Measurements from ENCODE around the gene DHRS9.

The DHRS9 gene

DNA sequence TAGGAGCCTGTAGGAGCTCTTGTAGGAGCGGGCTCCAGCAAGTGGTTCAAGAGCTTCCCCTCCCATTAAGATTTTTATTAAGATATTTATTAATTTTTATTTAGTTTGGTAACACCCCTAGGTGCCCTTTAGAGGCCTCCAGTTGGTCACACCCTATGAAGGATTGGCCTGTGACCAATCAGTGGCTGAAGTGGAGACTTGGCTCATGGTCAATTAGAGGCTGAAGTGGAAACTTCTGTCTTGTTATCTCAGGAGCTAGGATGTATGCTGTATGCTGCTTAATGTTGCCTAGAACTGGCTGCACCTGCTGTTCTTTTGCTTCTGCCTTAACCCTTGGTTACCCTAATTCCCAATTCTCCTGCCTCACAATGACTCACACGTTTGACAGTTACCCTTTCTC lies 48.7 kb downstream of the DHRS9 start (continued):
- TF ChIP-seq, protein P1, sequence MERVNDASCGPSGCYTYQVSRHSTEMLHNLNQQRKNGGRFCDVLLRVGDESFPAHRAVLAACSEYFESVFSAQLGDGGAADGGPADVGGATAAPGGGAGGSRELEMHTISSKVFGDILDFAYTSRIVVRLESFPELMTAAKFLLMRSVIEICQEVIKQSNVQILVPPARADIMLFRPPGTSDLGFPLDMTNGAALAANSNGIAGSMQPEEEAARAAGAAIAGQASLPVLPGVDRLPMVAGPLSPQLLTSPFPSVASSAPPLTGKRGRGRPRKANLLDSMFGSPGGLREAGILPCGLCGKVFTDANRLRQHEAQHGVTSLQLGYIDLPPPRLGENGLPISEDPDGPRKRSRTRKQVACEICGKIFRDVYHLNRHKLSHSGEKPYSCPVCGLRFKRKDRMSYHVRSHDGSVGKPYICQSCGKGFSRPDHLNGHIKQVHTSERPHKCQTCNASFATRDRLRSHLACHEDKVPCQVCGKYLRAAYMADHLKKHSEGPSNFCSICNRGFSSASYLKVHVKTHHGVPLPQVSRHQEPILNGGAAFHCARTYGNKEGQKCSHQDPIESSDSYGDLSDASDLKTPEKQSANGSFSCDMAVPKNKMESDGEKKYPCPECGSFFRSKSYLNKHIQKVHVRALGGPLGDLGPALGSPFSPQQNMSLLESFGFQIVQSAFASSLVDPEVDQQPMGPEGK (CRISPR knock-in tag; IDR thresholded peaks at IDR 0.05; ENCODE audit: borderline replicate concordance) = no peak
- TF ChIP-seq ZNF8 (CRISPR knock-in tag; IDR thresholded peaks at IDR 0.05) (no peak), ZNF565 (CRISPR knock-in tag; conservative IDR thresholded peaks at IDR 0.05; ENCODE audit: low read depth) (no peak), TCF4 (CRISPR knock-in tag; IDR thresholded peaks at IDR 0.05; ENCODE audit: borderline replicate concordance) (no peak)

DNA sequence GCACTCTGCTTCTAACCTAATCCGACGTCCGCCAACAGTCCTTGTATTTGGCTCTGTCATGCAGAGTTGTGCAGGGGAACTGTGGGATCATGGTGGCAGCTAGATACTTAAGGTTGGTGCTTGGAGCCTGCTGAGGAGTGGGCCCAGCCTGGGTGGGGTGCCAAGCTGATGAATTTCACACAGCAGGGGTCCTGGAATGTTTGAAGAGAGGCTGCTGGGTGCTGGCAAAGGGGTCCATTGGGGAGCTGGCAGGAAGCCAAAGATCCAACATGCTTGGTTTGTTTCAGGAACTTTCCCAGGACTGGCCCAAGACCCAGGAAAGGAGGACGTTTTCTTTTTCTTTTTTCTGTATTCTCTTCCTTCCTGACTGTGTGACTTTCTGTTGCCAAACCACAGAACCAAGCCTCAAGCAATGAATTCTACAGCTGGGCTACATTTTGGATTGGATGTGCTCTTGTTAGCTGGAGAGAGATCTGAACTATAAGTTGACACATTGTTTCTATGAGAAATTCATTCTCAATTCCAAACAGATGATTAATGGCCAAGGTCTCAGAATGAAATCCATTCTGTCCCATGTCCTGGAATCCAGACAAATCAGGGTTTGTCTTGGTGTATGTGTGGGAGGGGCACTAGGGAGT lies 49.9 kb downstream of the DHRS9 start:
- TF ChIP-seq TOX (CRISPR knock-in tag; IDR thresholded peaks at IDR 0.05; ENCODE audit: borderline replicate concordance) (no peak), ZNF565 (CRISPR knock-in tag; conservative IDR thresholded peaks at IDR 0.05; ENCODE audit: low read depth) (no peak), ARNTL (CRISPR knock-in tag; IDR thresholded peaks at IDR 0.05; ENCODE audit: borderline replicate concordance, low read depth) (no peak)
- TF ChIP-seq, protein P1 (CRISPR knock-in tag; IDR thresholded peaks at IDR 0.05; ENCODE audit: borderline replicate concordance) = no peak
- no peak for ATAC-seq

DNA sequence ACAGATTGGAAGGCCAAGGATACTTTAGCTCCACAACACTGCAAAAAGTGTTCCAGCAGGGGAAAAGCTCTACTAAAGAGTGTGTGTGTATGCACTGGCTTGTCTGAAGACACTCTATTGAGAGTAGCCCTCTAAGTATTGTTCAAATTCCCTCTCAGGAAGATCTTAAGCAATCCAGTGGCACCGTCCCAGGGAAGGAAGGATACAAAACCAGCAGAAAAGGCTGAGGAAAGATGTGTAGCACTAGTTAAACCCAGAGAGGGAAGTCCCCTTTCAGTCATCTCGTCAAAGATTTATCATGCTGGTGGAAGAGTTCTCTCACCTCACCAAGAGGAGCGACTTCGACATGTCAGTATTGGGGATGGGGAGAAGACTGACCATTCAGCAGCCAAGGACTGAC lies 50.5 kb downstream of the DHRS9 start:
- ATAC-seq = no peak
- no peak for TF ChIP-seq ZC3H10 (CRISPR knock-in tag; IDR thresholded peaks at IDR 0.05)

DNA sequence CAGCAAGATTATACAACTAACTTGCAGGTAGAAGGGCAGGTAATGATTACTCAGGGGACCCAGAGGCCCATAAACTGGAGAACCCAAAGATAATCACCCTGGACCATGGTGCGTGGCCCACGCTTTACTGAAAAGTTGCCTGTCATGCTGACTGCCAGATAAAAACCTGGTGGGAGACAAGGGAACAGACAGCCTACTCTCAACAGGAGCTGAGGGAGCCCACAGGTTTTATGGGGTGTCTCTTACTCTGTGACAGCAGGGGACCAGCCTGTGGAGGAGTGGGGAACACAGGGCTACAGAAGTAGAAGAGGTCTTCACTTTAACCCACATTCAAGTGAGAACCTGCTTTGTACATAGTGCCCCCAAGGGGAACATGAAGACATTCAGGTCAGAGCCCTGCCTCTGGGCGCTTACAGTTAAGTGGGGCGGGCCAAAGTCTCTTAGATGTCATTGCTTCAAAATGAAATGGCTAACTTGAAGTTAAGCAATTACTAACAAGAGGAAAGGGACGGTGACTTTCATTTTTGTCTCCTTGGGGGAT lies 60.4 kb downstream of the DHRS9 start:
- TF ChIP-seq ISL1 (CRISPR knock-in tag; IDR thresholded peaks at IDR 0.05) (no peak), BACH2 (CRISPR knock-in tag; IDR thresholded peaks at IDR 0.05; ENCODE audit: borderline replicate concordance) (no peak), RARB (CRISPR knock-in tag; IDR thresholded peaks at IDR 0.05) (no peak)
- TF ChIP-seq, protein P1 (CRISPR knock-in tag; IDR thresholded peaks at IDR 0.05; ENCODE audit: borderline replicate concordance) = no peak
- TF ChIP-seq, protein P2, sequence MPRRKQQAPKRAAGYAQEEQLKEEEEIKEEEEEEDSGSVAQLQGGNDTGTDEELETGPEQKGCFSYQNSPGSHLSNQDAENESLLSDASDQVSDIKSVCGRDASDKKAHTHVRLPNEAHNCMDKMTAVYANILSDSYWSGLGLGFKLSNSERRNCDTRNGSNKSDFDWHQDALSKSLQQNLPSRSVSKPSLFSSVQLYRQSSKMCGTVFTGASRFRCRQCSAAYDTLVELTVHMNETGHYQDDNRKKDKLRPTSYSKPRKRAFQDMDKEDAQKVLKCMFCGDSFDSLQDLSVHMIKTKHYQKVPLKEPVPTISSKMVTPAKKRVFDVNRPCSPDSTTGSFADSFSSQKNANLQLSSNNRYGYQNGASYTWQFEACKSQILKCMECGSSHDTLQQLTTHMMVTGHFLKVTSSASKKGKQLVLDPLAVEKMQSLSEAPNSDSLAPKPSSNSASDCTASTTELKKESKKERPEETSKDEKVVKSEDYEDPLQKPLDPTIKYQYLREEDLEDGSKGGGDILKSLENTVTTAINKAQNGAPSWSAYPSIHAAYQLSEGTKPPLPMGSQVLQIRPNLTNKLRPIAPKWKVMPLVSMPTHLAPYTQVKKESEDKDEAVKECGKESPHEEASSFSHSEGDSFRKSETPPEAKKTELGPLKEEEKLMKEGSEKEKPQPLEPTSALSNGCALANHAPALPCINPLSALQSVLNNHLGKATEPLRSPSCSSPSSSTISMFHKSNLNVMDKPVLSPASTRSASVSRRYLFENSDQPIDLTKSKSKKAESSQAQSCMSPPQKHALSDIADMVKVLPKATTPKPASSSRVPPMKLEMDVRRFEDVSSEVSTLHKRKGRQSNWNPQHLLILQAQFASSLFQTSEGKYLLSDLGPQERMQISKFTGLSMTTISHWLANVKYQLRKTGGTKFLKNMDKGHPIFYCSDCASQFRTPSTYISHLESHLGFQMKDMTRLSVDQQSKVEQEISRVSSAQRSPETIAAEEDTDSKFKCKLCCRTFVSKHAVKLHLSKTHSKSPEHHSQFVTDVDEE (CRISPR knock-in tag; IDR thresholded peaks at IDR 0.05) = no peak

DNA sequence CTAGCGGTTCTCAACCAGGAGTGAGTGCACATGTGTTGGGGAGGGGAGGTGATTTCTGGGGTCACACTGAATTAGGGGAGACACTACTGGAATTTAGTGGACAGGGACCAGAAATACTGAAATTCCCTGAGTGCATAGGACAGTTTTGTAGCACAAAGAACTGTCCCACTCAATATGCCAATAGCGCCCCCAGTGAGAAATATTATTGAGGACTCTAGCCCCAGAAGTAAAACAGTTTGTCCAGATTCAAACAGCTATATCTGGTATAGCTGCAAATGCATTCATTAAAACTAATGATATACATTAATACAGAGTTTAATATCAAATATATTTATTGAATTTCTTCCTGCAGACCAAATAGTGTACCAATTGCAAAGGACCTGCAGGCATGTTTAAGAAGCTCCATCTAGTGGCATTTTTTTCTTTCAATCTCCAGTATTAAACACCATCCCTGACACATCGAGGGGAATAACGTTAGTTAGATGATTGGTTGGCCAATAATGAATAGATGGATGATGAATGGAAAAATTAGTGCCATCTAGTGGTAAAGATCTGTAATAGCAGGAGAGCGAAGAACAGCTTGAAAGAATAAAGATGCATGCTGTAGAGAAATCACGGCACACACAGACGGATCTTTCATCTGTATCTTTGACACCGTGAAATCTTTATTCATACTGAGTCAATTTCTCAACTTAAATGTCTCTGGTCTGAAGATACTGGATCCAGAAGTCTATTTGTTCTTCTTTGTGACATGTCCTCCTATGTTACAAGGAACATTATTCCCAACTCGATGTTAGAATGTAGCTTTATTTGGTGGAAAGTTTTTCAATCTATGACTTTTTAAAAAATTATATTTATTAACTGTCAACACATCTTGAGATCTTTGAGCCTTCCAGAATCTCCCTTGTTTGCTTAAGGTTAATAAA lies 62.5 kb downstream of the DHRS9 start:
- ATAC-seq = peak; percentile 83
- TF ChIP-seq ZFP3 (CRISPR knock-in tag; IDR thresholded peaks at IDR 0.05) = no peak
- TF ChIP-seq, protein P3, sequence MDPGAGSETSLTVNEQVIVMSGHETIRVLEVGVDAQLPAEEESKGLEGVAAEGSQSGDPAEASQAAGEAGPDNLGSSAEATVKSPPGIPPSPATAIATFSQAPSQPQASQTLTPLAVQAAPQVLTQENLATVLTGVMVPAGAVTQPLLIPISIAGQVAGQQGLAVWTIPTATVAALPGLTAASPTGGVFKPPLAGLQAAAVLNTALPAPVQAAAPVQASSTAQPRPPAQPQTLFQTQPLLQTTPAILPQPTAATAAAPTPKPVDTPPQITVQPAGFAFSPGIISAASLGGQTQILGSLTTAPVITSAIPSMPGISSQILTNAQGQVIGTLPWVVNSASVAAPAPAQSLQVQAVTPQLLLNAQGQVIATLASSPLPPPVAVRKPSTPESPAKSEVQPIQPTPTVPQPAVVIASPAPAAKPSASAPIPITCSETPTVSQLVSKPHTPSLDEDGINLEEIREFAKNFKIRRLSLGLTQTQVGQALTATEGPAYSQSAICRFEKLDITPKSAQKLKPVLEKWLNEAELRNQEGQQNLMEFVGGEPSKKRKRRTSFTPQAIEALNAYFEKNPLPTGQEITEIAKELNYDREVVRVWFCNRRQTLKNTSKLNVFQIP (CRISPR knock-in tag; IDR thresholded peaks at IDR 0.05; ENCODE audit: borderline replicate concordance, low read depth) = no peak
- TF ChIP-seq ZNF565 (CRISPR knock-in tag; conservative IDR thresholded peaks at IDR 0.05; ENCODE audit: low read depth) = no peak
- no peak for TF ChIP-seq GLIS3 (CRISPR knock-in tag; IDR thresholded peaks at IDR 0.05)
- TF ChIP-seq ZNF8 (CRISPR knock-in tag; IDR thresholded peaks at IDR 0.05) = no peak
- no peak for TF ChIP-seq CSDC2 (CRISPR knock-in tag; IDR thresholded peaks at IDR 0.05)
- no peak for TF ChIP-seq RARB (CRISPR knock-in tag; IDR thresholded peaks at IDR 0.05)
- TF ChIP-seq ZFP30 (CRISPR knock-in tag; IDR thresholded peaks at IDR 0.05) = no peak
- no peak for TF ChIP-seq PPARA (CRISPR knock-in tag; IDR thresholded peaks at IDR 0.05; ENCODE audit: borderline replicate concordance)
- TF ChIP-seq, protein P1 (CRISPR knock-in tag; IDR thresholded peaks at IDR 0.05; ENCODE audit: borderline replicate concordance) = no peak
- TF ChIP-seq TOX (CRISPR knock-in tag; IDR thresholded peaks at IDR 0.05; ENCODE audit: borderline replicate concordance) = no peak

More for the DNA sequence above, 60.4 kb downstream of the DHRS9 start:
- no peak for ATAC-seq

All from SK-N-SH treated with all-trans-retinoic acid at 6 μM for 48 hours (cell line).